ENCODE results near the gene SUSD1.
"Not testable (repeated sequence)": the region's sequence is repeated elsewhere in the genome, so short reads cannot be mapped to it uniquely, and the experiment has no call there.

The SUSD1 gene

GRCh38 chr9:112149211-112149610, 25.9 kb downstream of the SUSD1 start:
- no peak overlapping the region for H3K4me3 ChIP-seq (ENCODE audit: low read depth, low read length)
- no peak for DNase-seq (ENCODE audit: low read depth)
- TF ChIP-seq, protein P1, sequence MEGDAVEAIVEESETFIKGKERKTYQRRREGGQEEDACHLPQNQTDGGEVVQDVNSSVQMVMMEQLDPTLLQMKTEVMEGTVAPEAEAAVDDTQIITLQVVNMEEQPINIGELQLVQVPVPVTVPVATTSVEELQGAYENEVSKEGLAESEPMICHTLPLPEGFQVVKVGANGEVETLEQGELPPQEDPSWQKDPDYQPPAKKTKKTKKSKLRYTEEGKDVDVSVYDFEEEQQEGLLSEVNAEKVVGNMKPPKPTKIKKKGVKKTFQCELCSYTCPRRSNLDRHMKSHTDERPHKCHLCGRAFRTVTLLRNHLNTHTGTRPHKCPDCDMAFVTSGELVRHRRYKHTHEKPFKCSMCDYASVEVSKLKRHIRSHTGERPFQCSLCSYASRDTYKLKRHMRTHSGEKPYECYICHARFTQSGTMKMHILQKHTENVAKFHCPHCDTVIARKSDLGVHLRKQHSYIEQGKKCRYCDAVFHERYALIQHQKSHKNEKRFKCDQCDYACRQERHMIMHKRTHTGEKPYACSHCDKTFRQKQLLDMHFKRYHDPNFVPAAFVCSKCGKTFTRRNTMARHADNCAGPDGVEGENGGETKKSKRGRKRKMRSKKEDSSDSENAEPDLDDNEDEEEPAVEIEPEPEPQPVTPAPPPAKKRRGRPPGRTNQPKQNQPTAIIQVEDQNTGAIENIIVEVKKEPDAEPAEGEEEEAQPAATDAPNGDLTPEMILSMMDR (IDR thresholded peaks at IDR 0.05; ENCODE audit: control insufficient read depth, extremely low read depth, insufficient read depth): no peak

DNA sequence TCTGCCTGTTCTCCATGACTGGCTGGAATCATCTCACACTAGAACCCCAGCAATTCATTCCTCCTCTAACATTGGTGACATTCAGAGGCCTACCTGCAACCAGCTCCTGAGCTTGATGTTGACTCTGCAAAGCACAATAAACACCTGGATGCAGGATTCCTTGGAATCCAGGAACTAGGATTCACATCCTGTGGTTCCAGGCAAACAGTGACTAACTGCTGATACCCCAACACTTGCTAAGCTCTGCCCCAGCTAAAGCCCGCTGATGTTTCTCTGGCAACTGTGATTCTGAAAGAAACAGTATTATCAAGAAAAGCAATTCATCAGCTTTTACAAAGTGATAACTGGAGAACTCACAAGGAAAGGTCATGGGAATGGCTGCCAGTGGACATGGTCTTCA, 29.2 kb downstream of the SUSD1 start:
- DNase-seq (ENCODE audit: low read depth): no peak
- no peak overlapping the region for H3K4me3 ChIP-seq (ENCODE audit: low read depth, low read length)
- TF ChIP-seq, protein P1 (IDR thresholded peaks at IDR 0.05; ENCODE audit: control insufficient read depth, extremely low read depth, insufficient read depth): no peak

DNA sequence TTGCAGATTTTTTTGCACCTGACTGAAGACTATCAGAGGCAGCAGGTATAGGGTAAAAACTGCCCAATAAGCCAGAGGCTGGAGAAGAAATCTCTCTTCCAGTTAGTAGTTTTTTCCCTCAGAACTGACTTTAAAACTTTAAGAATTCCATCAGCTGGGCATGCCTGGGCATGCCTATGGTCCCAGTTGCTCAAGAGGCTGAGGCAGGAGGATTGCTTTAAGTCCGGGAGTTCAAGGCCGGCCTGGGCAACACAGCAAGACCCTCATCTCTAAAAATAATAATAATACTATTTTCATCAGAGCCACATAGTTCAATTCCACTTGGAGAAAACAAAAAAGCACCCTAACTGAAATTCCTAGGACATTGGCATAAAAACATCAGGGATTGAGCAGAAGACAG, 30.3 kb downstream of the SUSD1 start:
- DNase-seq (ENCODE audit: low read depth): no peak
- no peak overlapping the region for H3K4me3 ChIP-seq (ENCODE audit: low read depth, low read length)
- TF ChIP-seq, protein P1 (IDR thresholded peaks at IDR 0.05; ENCODE audit: control insufficient read depth, extremely low read depth, insufficient read depth): no peak

DNA sequence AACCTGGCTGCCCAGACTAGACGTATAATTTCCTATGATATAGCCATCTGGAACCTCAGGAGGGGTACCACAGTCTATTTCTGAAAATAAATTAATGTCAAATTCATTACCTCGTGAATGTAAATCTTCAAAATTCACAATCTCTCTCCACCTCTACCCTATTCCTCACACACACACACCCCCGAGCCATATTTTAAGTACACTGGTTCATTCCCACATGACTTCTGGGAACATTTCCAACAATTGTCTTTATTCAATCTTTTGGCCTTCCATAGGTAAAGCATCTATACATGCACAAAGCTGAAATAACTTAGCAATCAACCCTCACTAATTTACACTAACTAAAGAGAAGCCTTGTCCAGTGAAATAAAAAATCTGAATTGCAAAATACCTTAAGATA, 32.7 kb downstream of the SUSD1 start:
- TF ChIP-seq, protein P1 (IDR thresholded peaks at IDR 0.05; ENCODE audit: control insufficient read depth, extremely low read depth, insufficient read depth): no peak
- H3K4me3 ChIP-seq (ENCODE audit: low read depth, low read length): no peak overlapping the region
- no peak for DNase-seq (ENCODE audit: low read depth)

- DNase-seq (ENCODE audit: low read depth): no peak
- TF ChIP-seq, protein P1 (IDR thresholded peaks at IDR 0.05; ENCODE audit: control insufficient read depth, extremely low read depth, insufficient read depth): no peak
- H3K4me3 ChIP-seq (ENCODE audit: low read depth, low read length): no peak overlapping the region
These were observed 34.2 kb downstream of the SUSD1 start for GRCh38 chr9:112140936-112141335.

- H3K4me3 ChIP-seq (ENCODE audit: low read depth, low read length): no peak overlapping the region
- DNase-seq (ENCODE audit: low read depth): no peak
- TF ChIP-seq, protein P1 (IDR thresholded peaks at IDR 0.05; ENCODE audit: control insufficient read depth, extremely low read depth, insufficient read depth): no peak
These were observed 38.0 kb downstream of the SUSD1 start for GRCh38 chr9:112137066-112137465.

GRCh38 chr9:112135706-112136105, 39.4 kb downstream of the SUSD1 start:
- TF ChIP-seq, protein P1 (IDR thresholded peaks at IDR 0.05; ENCODE audit: control insufficient read depth, extremely low read depth, insufficient read depth): no peak
- no peak overlapping the region for H3K4me3 ChIP-seq (ENCODE audit: low read depth, low read length)
- DNase-seq (ENCODE audit: low read depth): no peak

GRCh38 chr9:112133806-112134205, 41.3 kb downstream of the SUSD1 start:
- DNase-seq (ENCODE audit: low read depth); H3K4me3 ChIP-seq (ENCODE audit: low read depth, low read length): not testable (repeated sequence)
